ENCODE data around the gene NAPSA.

Gene NAPSA

GRCh38 chr19:50383852-50384684 lies 18.6 kb upstream of the NAPSA start, which contains the start of gene POLD1:
TSS of gene POLD1 (plus strand) at chr19:50384347. CDS start at chr19:50398852, 14,505 bp downstream.
- peak; percentile 97 for DNase-seq

- DNase-seq: no peak
Measured at GRCh38 chr19:50383001-50383851, 17.8 kb upstream of the NAPSA start.

DNA sequence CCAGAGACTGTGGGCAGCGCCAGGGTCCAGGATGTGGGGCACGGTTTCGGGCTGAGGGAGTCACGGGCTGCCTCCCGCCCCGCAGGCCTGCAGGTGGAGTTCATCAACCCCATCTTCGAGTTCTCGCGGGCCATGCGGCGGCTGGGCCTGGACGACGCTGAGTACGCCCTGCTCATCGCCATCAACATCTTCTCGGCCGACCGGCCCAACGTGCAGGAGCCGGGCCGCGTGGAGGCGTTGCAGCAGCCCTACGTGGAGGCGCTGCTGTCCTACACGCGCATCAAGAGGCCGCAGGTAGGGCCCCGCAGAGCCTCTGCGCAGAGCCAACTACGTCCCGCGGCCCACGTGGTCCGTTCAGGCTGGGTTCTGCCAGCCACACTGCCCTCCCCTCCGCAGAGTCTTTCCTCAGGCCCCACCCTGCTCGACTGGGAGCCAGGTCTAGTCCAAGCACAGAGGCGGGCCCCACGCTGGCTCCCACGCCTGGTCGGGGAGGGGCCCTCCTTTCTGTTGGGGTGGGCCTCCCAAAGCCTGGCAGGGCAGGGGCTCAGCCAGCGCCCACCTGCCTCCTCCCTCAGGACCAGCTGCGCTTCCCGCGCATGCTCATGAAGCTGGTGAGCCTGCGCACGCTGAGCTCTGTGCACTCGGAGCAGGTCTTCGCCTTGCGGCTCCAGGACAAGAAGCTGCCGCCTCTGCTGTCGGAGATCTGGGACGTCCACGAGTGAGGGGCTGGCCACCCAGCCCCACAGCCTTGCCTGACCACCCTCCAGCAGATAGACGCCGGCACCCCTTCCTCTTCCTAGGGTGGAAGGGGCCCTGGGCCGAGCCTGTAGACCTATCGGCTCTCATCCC lies 16.7 kb upstream of the NAPSA start:
- DNase-seq: no peak

- DNase-seq: no peak
Measured at GRCh38 chr19:50380751-50381151, 15.3 kb upstream of the NAPSA start.

GRCh38 chr19:50380137-50380536 lies 14.7 kb upstream of the NAPSA start:
- no peak for DNase-seq

DNA sequence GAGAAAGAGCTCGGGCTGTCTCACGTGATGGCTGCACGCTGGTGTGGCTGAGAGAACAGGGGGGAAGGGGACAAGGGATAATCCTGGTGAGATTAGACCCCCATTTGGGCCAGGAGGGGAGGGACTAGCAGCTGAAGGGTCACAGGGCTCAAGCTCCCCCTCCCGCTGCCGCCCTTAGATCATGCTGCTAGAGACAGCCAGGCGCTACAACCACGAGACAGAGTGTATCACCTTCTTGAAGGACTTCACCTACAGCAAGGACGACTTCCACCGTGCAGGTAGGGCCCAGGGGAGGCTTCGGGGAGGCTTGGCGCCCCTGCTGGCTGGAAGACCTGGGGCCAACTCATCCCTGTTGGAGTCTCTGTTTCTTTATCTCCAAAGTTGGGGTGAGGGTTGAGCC lies 14.2 kb upstream of the NAPSA start:
- no peak for DNase-seq

GRCh38 chr19:50378863-50379236 lies 13.4 kb upstream of the NAPSA start:
- DNase-seq: no peak

- no peak for DNase-seq
Measured at GRCh38 chr19:50378169-50378862, 12.9 kb upstream of the NAPSA start.

- no peak for DNase-seq
Measured at GRCh38 chr19:50377517-50377916, 12.1 kb upstream of the NAPSA start.

DNA sequence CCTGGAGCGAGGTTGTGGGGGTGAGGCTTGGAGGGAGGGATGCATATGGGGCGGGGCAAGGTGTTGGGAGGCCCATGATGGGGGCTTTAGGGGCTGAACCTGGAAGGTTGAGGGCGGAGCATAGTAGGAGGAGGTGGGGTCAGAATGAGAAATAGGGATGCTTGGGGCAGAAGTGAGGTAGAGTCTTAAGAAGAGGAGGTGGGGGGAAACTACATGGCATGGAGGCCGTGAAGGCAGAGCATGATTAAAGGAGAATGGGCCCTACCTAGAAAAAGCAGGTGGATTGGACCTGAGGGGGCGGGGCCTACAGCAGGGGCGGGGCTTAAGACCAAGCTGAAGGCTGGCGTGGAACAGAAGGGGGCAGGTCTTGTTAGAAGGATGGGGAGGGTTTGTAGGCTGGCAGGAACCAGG lies 11.6 kb upstream of the NAPSA start:
- no peak for DNase-seq

DNA sequence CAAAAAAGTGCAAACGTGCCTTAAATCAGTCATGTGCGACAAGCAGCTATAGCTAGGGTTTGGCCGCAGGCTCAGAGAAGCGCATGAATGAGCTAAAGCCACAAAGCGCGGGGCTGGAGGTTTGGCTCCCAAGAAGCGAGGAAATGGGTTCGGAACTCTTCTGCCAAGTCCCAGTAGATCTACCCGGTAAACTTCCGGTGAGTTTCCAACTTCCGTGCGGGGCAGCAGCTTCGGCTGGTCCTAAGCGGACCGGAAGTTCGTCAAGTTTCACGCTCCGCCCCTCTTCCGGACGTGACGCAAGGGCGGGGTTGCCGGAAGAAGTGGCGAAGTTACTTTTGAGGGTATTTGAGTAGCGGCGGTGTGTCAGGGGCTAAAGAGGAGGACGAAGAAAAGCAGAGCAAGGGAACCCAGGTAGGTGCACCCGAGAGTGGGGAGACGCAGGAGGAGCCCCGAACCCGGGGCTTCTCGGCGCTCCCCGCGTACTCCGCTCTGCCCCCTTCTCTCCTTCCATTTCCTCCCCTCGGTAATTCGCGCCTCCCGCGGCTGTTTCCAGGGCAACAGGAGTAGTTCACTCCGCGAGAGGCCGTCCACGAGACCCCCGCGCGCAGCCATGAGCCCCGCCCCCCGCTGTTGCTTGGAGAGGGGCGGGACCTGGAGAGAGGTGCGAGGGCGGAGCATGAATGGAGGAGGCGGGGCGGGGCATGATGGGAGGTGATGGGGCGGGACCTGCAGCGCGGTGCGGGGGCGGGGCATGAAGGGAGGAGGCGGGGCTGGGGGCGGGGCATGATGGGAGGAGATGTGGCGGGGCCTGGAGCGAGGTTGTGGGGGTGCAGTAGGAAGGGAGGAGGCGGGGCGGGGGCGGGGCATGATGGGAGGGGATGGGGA lies 11.0 kb upstream of the NAPSA start, which contains the start of gene NR1H2:
Gene NR1H2, plus strand, starts transcription at position 292 of the 885 bp plus-strand sequence. CDS start 1,149 bp downstream, outside the sequence.
- peak; percentile 98 for DNase-seq

- DNase-seq: no peak
Measured at GRCh38 chr19:50371914-50372475, 6.6 kb upstream of the NAPSA start.

DNA sequence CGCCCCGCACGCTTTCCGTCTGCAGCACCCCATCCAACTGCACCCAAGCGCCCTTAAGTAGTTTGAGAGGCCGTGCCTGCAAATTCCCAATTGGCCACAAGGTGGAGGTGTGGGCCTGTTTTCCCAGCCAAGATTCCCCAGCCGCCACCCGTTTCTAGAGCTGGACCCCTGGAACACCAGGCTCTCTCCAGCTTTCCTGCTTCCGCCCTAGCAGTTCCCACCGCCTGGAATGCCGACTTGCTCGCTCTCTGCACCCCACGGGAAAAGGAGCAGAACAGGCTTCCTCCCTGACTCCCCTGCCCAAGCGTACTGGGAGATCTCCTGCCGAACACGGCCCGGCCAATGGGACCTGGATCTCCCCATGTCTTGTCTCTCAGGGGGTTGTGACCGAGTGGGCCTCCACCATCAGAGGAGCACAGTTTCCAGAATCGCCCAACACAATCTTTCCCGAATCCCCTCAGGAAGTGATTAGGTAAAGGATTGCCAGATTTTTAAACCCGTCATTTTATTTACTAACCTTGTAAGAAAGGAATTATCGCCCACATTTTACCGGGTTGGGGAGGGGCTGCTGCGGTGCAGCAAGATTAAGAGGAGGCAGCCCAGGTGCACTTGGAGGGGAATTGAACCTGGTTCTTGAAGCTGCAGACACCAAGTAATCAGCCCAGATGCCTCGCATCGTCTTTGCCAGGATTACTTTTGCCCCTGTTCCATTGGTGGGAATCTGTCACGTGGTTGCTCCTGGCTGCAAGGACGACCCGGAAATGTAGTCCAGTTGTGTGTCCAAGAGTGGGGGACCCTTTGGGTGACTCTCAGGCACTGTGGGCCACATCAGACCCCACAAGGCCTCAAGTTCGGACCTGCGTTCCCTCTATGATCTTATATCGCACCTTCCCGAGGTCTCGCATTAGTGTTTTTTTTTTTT lies 3.5 kb upstream of the NAPSA start:
- DNase-seq: peak; percentile 75

GRCh38 chr19:50362656-50363424 lies 2.6 kb downstream of the NAPSA start:
- DNase-seq: no peak

GRCh38 chr19:50362030-50362412 lies 3.4 kb downstream of the NAPSA start:
- DNase-seq: no peak

DNA sequence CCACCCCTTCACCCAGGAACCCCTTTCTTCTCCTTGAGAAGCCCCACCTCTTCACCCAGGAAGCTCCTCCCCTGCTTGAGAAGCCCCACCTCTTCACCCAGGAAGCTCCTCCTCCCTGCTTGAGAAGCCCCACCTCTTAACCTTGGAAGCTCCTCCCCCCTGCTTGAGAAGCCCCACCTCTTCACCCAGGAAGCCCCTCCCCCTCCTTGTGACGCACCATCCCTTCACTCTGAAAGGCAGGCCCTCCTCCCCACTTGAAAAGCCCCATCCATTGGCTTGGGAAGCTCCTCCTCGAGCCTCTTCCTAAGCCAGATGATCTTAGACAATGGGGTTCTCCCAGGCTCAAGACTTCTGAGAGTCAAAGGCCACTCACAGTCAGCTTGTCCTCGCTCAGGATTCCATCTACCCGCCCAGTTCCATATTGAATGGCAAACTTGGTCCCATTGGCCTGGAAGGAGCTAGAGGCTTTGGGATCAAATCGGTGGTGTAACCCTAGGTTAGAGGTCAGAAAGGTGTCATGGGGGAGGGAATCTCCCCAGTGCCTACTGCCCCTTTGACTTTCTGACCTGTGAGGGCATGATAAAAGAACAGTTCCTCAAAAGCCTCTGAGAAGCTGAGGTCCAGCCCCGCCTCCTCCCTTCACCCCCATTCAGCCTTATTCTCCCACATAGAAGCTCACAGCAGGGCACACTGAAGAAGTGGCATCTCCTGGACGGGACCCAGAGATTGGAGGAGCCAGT lies 4.0 kb downstream of the NAPSA start:
- no peak for DNase-seq

DNA sequence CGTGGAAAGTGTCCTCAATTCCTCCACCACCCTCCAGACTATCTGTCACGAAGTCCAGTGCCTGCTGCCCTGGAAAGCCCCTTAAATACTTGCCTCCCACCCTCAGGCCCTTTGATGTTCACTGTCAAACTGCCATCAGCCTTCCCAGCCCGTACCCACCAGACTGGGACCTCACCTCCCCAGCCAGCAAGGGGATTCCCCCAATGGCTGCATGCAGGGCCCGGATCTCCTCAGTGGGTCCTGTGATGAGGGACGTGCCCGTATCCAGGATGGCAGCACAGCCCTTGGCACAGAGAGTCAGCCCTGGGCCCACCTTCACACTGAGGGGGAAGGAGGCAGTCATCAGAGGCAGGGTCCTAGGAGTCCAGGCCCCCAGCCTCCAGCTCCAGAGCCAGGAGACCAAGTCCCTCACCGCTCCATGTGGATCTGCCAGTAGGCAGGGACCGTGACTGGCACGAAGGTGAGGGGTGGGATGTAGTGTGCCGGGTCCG lies 6.1 kb downstream of the NAPSA start:
- DNase-seq: no peak

Data from KG1 (cell line).